Suprapubic skin (tissue), 4 donors: ENCODE data around the gene GALNT2. TPM values are rescaled to one million over a fixed set of nuclear protein-coding genes. Genes with fewer than 3 reads are reported as not detected.

ENCODE experiments used
- DNase-seq, 2 donors: peaks; one replicate each; pipeline ENCODE4 v3.0.0-alpha.2; 2019; ENCODE audit warnings: low spot score in 2 of 2
- H3K27ac ChIP-seq: fragments of 200-600 bp; sonication (generic); one replicate; pipeline ENCODE4 v1.5.1; 2019
- H3K27me3 ChIP-seq: fragments of 200-600 bp; sonication (generic); one replicate; pipeline ENCODE4 v1.5.1; 2019
- H3K36me3 ChIP-seq: fragments of 200-600 bp; sonication (generic); one replicate; pipeline ENCODE4 v1.5.1; 2019
- H3K4me1 ChIP-seq: fragments of 200-600 bp; sonication (generic); one replicate; pipeline ENCODE4 v1.5.1; 2019
- H3K4me3 ChIP-seq: fragments of 200-600 bp; sonication (generic); one replicate; pipeline ENCODE4 v1.5.1; 2019; ENCODE audit warnings: mild to moderate bottlenecking
- H3K9me3 ChIP-seq: fragments of 200-600 bp; sonication (generic); one replicate; pipeline ENCODE4 v1.5.1; 2019
- CTCF ChIP-seq, 2 donors: fragments of 200-600 bp in 1 of 2; fragments of 450-650 bp in 1 of 2; sonication (generic) in 1 of 2; IDR thresholded peaks; one replicate each; pipeline ENCODE4 v1.5.1; 2016 to 2019; ENCODE audit warnings: antibody characterized with exemption in 2 of 2, mild to moderate bottlenecking in 1 of 2, moderate library complexity in 1 of 2
- EP300 ChIP-seq: sonication (generic); formaldehyde crosslinking; IDR thresholded peaks from one replicate; pipeline ENCODE4 v1.6.1; 2017; ENCODE audit warnings: antibody characterized with exemption
- POLR2A ChIP-seq, 2 donors: fragments of 450-650 bp; IDR thresholded peaks; one replicate each; pipeline ENCODE4 v1.6.1; 2017; ENCODE audit warnings: antibody characterized with exemption in 2 of 2, mild to moderate bottlenecking in 2 of 2, moderate library complexity in 2 of 2
- POLR2AphosphoS5 ChIP-seq, 3 donors: sonication (generic); formaldehyde crosslinking; IDR thresholded peaks; one replicate each; pipeline ENCODE4 v1.6.1; 2017; ENCODE audit warnings: antibody characterized with exemption in 3 of 3
- WGBS: methylation state at CpG from one replicate; pipeline ENCODE4 v1.1.5; 2018; 5-methylcytosine and 5-hydroxymethylcytosine counted together
- total RNA-seq, 4 donors: library from RNA; depleted of rRNA; stranded (reverse); fragments of >200 nt; gene quantifications; one replicate each; pipeline ENCODE4 v1.1.0, GENCODE V29; 2016

The GALNT2 gene
- total RNA-seq, 4 donors from 2014 or later, result 24.1 to 40.2 (median 36.4) TPM

GRCh38 chr1:230071316-230071715 lies 4.3 kb downstream of the GALNT2 start:
- no peak for DNase-seq
- Histone ChIP-seq H3K36me3 (no peaks in the 10 kb centered on the region), H3K9me3 (no peaks in the 10 kb centered on the region), H3K4me3 (no peak overlapping the region), H3K27me3 (no peaks in the 10 kb centered on the region), H3K27ac (no peak overlapping the region), H3K4me1 (peaks cover 41% of the 10 kb centered on the region)
- TF ChIP-seq CTCF (IDR thresholded peaks at IDR 0.05), result no peak
- no peak for TF ChIP-seq EP300
- no peak for TF ChIP-seq POLR2A (IDR thresholded peaks at IDR 0.05)
- no peak for TF ChIP-seq POLR2AphosphoS5 (IDR thresholded peaks at IDR 0.05)
- 80% methylated on average over 7 of the region's 7 CpGs for WGBS

GRCh38 chr1:230072296-230072695 lies 5.3 kb downstream of the GALNT2 start:
- Histone ChIP-seq H3K27ac (no peak overlapping the region), H3K4me3 (no peak overlapping the region), H3K36me3 (no peaks in the 10 kb centered on the region), H3K27me3 (no peaks in the 10 kb centered on the region), H3K4me1 (peaks cover 38% of the 10 kb centered on the region), H3K9me3 (no peaks in the 10 kb centered on the region)
- TF ChIP-seq EP300 (no peak), CTCF (IDR thresholded peaks at IDR 0.05) (no peak), POLR2AphosphoS5 (IDR thresholded peaks at IDR 0.05) (no peak), POLR2A (IDR thresholded peaks at IDR 0.05) (no peak)
- 75% methylated on average over 6 of the region's 6 CpGs for WGBS
- DNase-seq, result no peak

GRCh38 chr1:230072866-230073265 lies 5.8 kb downstream of the GALNT2 start:
- H3K9me3 ChIP-seq, result no peaks in the 10 kb centered on the region
- H3K4me3 ChIP-seq, result no peak overlapping the region
- no peak for DNase-seq
- no peaks in the 10 kb centered on the region for H3K36me3 ChIP-seq
- H3K27ac ChIP-seq, result no peak overlapping the region
- no peaks in the 10 kb centered on the region for H3K27me3 ChIP-seq
- TF ChIP-seq CTCF (IDR thresholded peaks at IDR 0.05) (no peak), EP300 (no peak), POLR2AphosphoS5 (IDR thresholded peaks at IDR 0.05) (no peak), POLR2A (IDR thresholded peaks at IDR 0.05) (no peak)
- WGBS, result 100% methylated on average over 1 of the region's 1 CpG
- H3K4me1 ChIP-seq, result peaks cover 39% of the 10 kb centered on the region

GRCh38 chr1:230073371-230074035 lies 6.5 kb downstream of the GALNT2 start:
- H3K27ac ChIP-seq, result no peak overlapping the region
- peaks cover 38% of the 10 kb centered on the region for H3K4me1 ChIP-seq
- H3K36me3 ChIP-seq, result no peaks in the 10 kb centered on the region
- no peak overlapping the region for H3K4me3 ChIP-seq
- DNase-seq, result no peak
- no peaks in the 10 kb centered on the region for H3K9me3 ChIP-seq
- TF ChIP-seq EP300, result no peak
- no peak for TF ChIP-seq CTCF (IDR thresholded peaks at IDR 0.05)
- no peak for TF ChIP-seq POLR2AphosphoS5 (IDR thresholded peaks at IDR 0.05)
- no peak for TF ChIP-seq POLR2A (IDR thresholded peaks at IDR 0.05)
- no peaks in the 10 kb centered on the region for H3K27me3 ChIP-seq
- WGBS, result 48% methylated on average over 4 of the region's 4 CpGs

- DNase-seq, result no peak
- Histone ChIP-seq H3K4me3 (no peak overlapping the region), H3K27ac (no peak overlapping the region), H3K9me3 (no peaks in the 10 kb centered on the region), H3K36me3 (no peaks in the 10 kb centered on the region), H3K4me1 (peaks cover 31% of the 10 kb centered on the region), H3K27me3 (no peaks in the 10 kb centered on the region)
- 95% methylated on average over 4 of the region's 4 CpGs for WGBS
- TF ChIP-seq CTCF (IDR thresholded peaks at IDR 0.05), result no peak
- no peak for TF ChIP-seq POLR2AphosphoS5 (IDR thresholded peaks at IDR 0.05)
- TF ChIP-seq EP300, result no peak
- no peak for TF ChIP-seq POLR2A (IDR thresholded peaks at IDR 0.05)
Measured at GRCh38 chr1:230074270-230074669, 7.2 kb downstream of the GALNT2 start.
